RKO (cell line): ENCODE data around the gene CCR5AS.
"Not testable (repeated sequence)": the region's sequence is repeated elsewhere in the genome, so short reads cannot be mapped to it uniquely, and the experiment has no call there.

ENCODE experiments used
- DNase-seq: peaks from one replicate; pipeline ENCODE4 v3.0.0-alpha.2; 2016; ENCODE audit warnings: low spot score

The CCR5AS gene

GRCh38 chr3:46429250-46429649 is 22.4 kb upstream of the CCR5AS start:
- DNase-seq, result no peak

GRCh38 chr3:46427916-46428833 is 21.3 kb upstream of the CCR5AS start:
- DNase-seq, result no peak

- DNase-seq, result not testable (repeated sequence)
Observed at GRCh38 chr3:46427404-46427803, 20.5 kb upstream of the CCR5AS start.

GRCh38 chr3:46426476-46426875 is 19.6 kb upstream of the CCR5AS start:
- not testable (repeated sequence) for DNase-seq

- peak; percentile 37 for DNase-seq
Observed at GRCh38 chr3:46423588-46423987, 16.7 kb upstream of the CCR5AS start.

- DNase-seq, result peak; percentile 34
Observed at GRCh38 chr3:46422617-46423016, 15.8 kb upstream of the CCR5AS start.

GRCh38 chr3:46420931-46421330 is 14.1 kb upstream of the CCR5AS start:
- DNase-seq, result no peak

GRCh38 chr3:46419816-46420215 is 12.9 kb upstream of the CCR5AS start:
- no peak for DNase-seq

GRCh38 chr3:46417841-46418611 is 11.2 kb upstream of the CCR5AS start:
- DNase-seq, result no peak

- no peak for DNase-seq
Observed at GRCh38 chr3:46416811-46417510, 10.1 kb upstream of the CCR5AS start.

- no peak for DNase-seq
Observed at GRCh38 chr3:46416125-46416810, 9.4 kb upstream of the CCR5AS start.

GRCh38 chr3:46414739-46415138 is 7.9 kb upstream of the CCR5AS start:
- DNase-seq, result no peak

GRCh38 chr3:46413951-46414350 is 7.1 kb upstream of the CCR5AS start:
- DNase-seq, result no peak

- DNase-seq, result no peak
Observed at GRCh38 chr3:46412786-46413298, 6.0 kb upstream of the CCR5AS start.

- no peak for DNase-seq
Observed at GRCh38 chr3:46411271-46411670, 4.4 kb upstream of the CCR5AS start.

GRCh38 chr3:46410669-46411068 is 3.8 kb upstream of the CCR5AS start:
- no peak for DNase-seq

- DNase-seq, result no peak
Observed at GRCh38 chr3:46409739-46410489, 3.0 kb upstream of the CCR5AS start.

GRCh38 chr3:46408853-46409252 is 2.0 kb upstream of the CCR5AS start:
- no peak for DNase-seq

GRCh38 chr3:46407970-46408369 is 1.1 kb upstream of the CCR5AS start:
- DNase-seq, result peak; percentile 84

GRCh38 chr3:46406443-46406787 is 451 bp downstream of the CCR5AS start:
- peak; percentile 18 for DNase-seq
